K562 (cell line): Measurements from ENCODE around the gene GLTP. TPM values are rescaled to one million over a fixed set of nuclear protein-coding genes. Genes with fewer than 3 reads are reported as not detected.
A peak's percentile ranks its signal among the peaks of the same experiment; 100 is the strongest.

ENCODE experiments used
- ATAC-seq: fragments of 200-7000 bp; cut with Tn5 transposase; 3 replicates; pipeline ENCODE4 v1.9.1; 2020; ENCODE audit warnings: moderate library complexity
- BruUV-seq: library from RNA; stranded (reverse); fragments of 400-500 nt; replicated peaks from 2 replicates; lab custom pipeline; 2021; lab: Mats Ljungman, UMichigan
- CTCF ChIA-PET: fragments of 300-600 bp; formaldehyde crosslinking; extraction: SDS; loops from one replicate; lab custom pipeline; 2021; ENCODE audit warnings: low intra/inter-chr PET ratio; lab: Yijun Ruan, JAX
- POLR2A ChIA-PET: fragments of 300-600, 350-650 bp; sonication (Branson Sonifier 250); formaldehyde crosslinking; extraction: SDS; loops from one replicate; lab custom pipeline; 2021; ENCODE audit warnings: antibody characterized with exemption, inconsistent platforms; lab: Yijun Ruan, JAX
- DNase-seq, 4 experiments: peaks; one replicate each; pipeline versions ENCODE4 v3.0.0 to v3.0.0-alpha.2; 2011 to 2018; ENCODE audit warnings: low spot score in 3 of 4, mixed read lengths in 3 of 4; ENCODE audit errors: extremely low read depth in 1 of 4
- FAIRE-seq: peaks from 2 replicates; lab custom pipeline; 2011; peaks lifted over from hg19 to GRCh38; lab: Jason Lieb, UNC
- H2AFZ ChIP-seq: 2 replicates; pipeline ENCODE4 v1.6.0; 2011; ENCODE audit warnings: low read depth, low read length, control low read depth, inconsistent platforms
- H3K27ac ChIP-seq: fragments of 200-600 bp; 3 replicates; pipeline ENCODE4 v1.8.0; 2011; ENCODE audit warnings: low read depth, mild to moderate bottlenecking, control low read depth, inconsistent platforms, low read length, moderate library complexity, mixed read lengths; ENCODE audit errors: extremely low read depth
- H3K27me3 ChIP-seq, 2 experiments: fragments of 300-600 bp in 1 of 2; 2 replicates in 1 of 2; 3 replicates in 1 of 2; pipeline versions ENCODE4 v1.6.0 to v1.8.0; 2011; ENCODE audit warnings: inconsistent platforms in 2 of 2, low read length in 2 of 2, mild to moderate bottlenecking in 1 of 2, mixed read lengths in 1 of 2, moderate library complexity in 1 of 2; ENCODE audit not compliant: control insufficient read depth in 2 of 2, insufficient read depth in 2 of 2
- H3K36me3 ChIP-seq: fragments of 300-600 bp; 3 replicates; pipeline ENCODE4 v1.8.0; 2011; ENCODE audit warnings: mild to moderate bottlenecking, low read length, inconsistent platforms; ENCODE audit not compliant: control insufficient read depth, insufficient read depth
- H3K4me1 ChIP-seq, 2 experiments: fragments of 200-600 bp in 1 of 2; replicated peaks in 1 of 2; 2 replicates in 1 of 2; 3 replicates in 1 of 2; pipeline versions ENCODE4 v1.5.1 to v1.8.0; 2011; ENCODE audit warnings: inconsistent platforms in 2 of 2, low read length in 2 of 2, mild to moderate bottlenecking in 1 of 2, mixed read lengths in 1 of 2, moderate library complexity in 1 of 2; ENCODE audit not compliant: control insufficient read depth in 2 of 2, insufficient read depth in 2 of 2
- H3K4me2 ChIP-seq: 2 replicates; pipeline ENCODE4 v1.6.1; 2011; ENCODE audit warnings: low read length, control low read depth, inconsistent platforms, mixed read lengths; ENCODE audit not compliant: insufficient read depth
- H3K4me3 ChIP-seq: fragments of 200-600 bp; sonication (generic), shearing (Covaris generic); 2 replicates; pipeline ENCODE4 v1.5.1; 2016; ENCODE audit warnings: control low read depth, inconsistent platforms
- H3K79me2 ChIP-seq: fragments of 200-600 bp; 3 replicates; pipeline ENCODE4 v1.8.0; 2011; ENCODE audit warnings: low read length, inconsistent platforms; ENCODE audit not compliant: control insufficient read depth, insufficient read depth
- H3K9ac ChIP-seq, 2 experiments: 2 replicates each; pipeline versions ENCODE4 v1.6.0 to v1.6.1; 2011; ENCODE audit warnings: low read depth in 2 of 2, low read length in 2 of 2, control low read depth in 1 of 2, inconsistent platforms in 1 of 2, mild to moderate bottlenecking in 1 of 2, mixed read lengths in 1 of 2; ENCODE audit not compliant: insufficient read depth in 1 of 2
- H3K9me1 ChIP-seq: one replicate; pipeline ENCODE4 v1.6.0; 2011; ENCODE audit warnings: inconsistent platforms, mild to moderate bottlenecking, low read length, moderate library complexity; ENCODE audit not compliant: control insufficient read depth, insufficient read depth
- H3K9me3 ChIP-seq: replicated peaks from 2 replicates; pipeline ENCODE4 v1.5.1; 2011; ENCODE audit warnings: low read depth, low read length, inconsistent platforms; ENCODE audit not compliant: control insufficient read depth, insufficient read depth
- H4K20me1 ChIP-seq: replicated peaks from 2 replicates; pipeline ENCODE4 v1.6.1; 2011; ENCODE audit warnings: low read length, inconsistent platforms, mixed read lengths; ENCODE audit not compliant: control insufficient read depth, insufficient read depth
- CHAMP1 ChIP-seq: fragments of 450-650 bp; IDR thresholded peaks from 2 replicates; pipeline ENCODE4 v1.6.1; 2016; ENCODE audit warnings: mild to moderate bottlenecking
- ESRRA ChIP-seq: fragments of 450-650 bp; IDR thresholded peaks from 2 replicates; pipeline ENCODE4 v1.6.1; 2014; ENCODE audit warnings: low read depth, mild to moderate bottlenecking, moderate library complexity, borderline replicate concordance
- KAT8 ChIP-seq: fragments of 450-650 bp; IDR thresholded peaks from 2 replicates; pipeline ENCODE4 v1.6.1; 2016; ENCODE audit warnings: low read depth, mild to moderate bottlenecking
- MYBL2 ChIP-seq, 2 experiments: fragments of 450-650 bp in 1 of 2; sonication (generic) in 1 of 2; formaldehyde crosslinking in 1 of 2; IDR thresholded peaks; 2 replicates each; pipeline versions ENCODE4 v1.6.1 to v1.8.1; 2017 to 2022; ENCODE audit warnings: borderline replicate concordance in 1 of 2, inconsistent platforms in 1 of 2, low read depth in 1 of 2, mild to moderate bottlenecking in 1 of 2, missing genetic modification reagents in 1 of 2, moderate library complexity in 1 of 2
- NR3C1 ChIP-seq: sonication (generic); formaldehyde crosslinking; IDR thresholded peaks from 2 replicates; pipeline ENCODE4 v1.8.1; 2022; ENCODE audit warnings: missing genetic modification reagents
- SP1 ChIP-seq: sonication (generic); formaldehyde crosslinking; IDR thresholded peaks from 2 replicates; pipeline ENCODE4 v1.8.1; 2022; ENCODE audit warnings: mild to moderate bottlenecking, missing genetic modification reagents
- ZNF224 ChIP-seq: sonication (generic); formaldehyde crosslinking; IDR thresholded peaks from 2 replicates; pipeline ENCODE4 v1.8.0; 2022; ENCODE audit warnings: mild to moderate bottlenecking, missing genetic modification reagents
- ZNF717 ChIP-seq: fragments of 250-450 bp; sonication (Bioruptor Pico); IDR thresholded peaks from 2 replicates; pipeline ENCODE4 v1.5.0; 2021
- ZSCAN29 ChIP-seq: fragments of 450-650 bp; IDR thresholded peaks from 2 replicates; pipeline ENCODE4 v1.6.1; 2017
- WGBS: fragments of 100-300 bp; shearing (Covaris generic); methylation state at CpG from one replicate; pipeline ENCODE4 v1.1.6; 2016; ENCODE audit warnings: low coverage, mixed read lengths; ENCODE audit not compliant: insufficient coverage; ENCODE audit errors: missing lambda C conversion rate; 5-methylcytosine and 5-hydroxymethylcytosine counted together
- in situ Hi-C: fragments of 300-500 bp; cut with MboI; formaldehyde crosslinking; loops from 4 replicates; pipeline ENCODE4 v1.15.0; 2018; ENCODE audit warnings: inconsistent platforms, mixed read lengths
- intact Hi-C: fragments of 100-400 bp; cut with micrococcal nuclease; formaldehyde crosslinking; loops from 2 replicates; pipeline ENCODE4 v1.14.2; 2022
- polyA plus RNA-seq, 8 experiments: library from polyadenylated mRNA; depleted of rRNA in 4 of 8; stranded (reverse) in 5 of 8; unstranded in 3 of 8; fragments of >200 nt; fragmentation: Nextera tagmentation in 2 of 8; fragmentation: Illumina TruSeq in 1 of 8; extraction: Ambion mirVana in 2 of 8; extraction: Trizol in 1 of 8; gene quantifications; 2 replicates each; pipeline versions ENCODE4 v1.2.1 to v1.2.3, GENCODE V29; 2011 to 2014; ENCODE audit warnings: inconsistent platforms in 1 of 8, missing spikeins in 1 of 8
- total RNA-seq, 7 experiments: library from RNA; depleted of rRNA in 6 of 7; stranded (reverse); fragments of >200 nt in 6 of 7; fragmentation: Illumina TruSeq in 2 of 7; extraction: Trizol in 2 of 7; gene quantifications; 2 replicates each; pipeline versions ENCODE4 v1.2.1 to v1.2.3, GENCODE V29; 2011 to 2021; ENCODE audit warnings: low replicate concordance in 1 of 7
- TF ChIP-seq, protein P1 (sequence below), 2 experiments: fragments of 450-650 bp; IDR thresholded peaks; 2 replicates each; pipeline ENCODE4 v1.6.1; 2016; ENCODE audit warnings: mild to moderate bottlenecking in 2 of 2, borderline replicate concordance in 1 of 2, low read depth in 1 of 2, moderate library complexity in 1 of 2

GLTP gene
- total and polyA plus RNA-seq, 9 of the 15 experiments (the other 6 are each of a cell fraction or from before 2014, with no cell fraction given): 4.4 to 8.3 (median 6.1) TPM

- H3K27me3 ChIP-seq: peaks cover 0 to 14% of the 10 kb centered on the region in 2 experiments; a peak in 2 of 5 replicates
- 75% methylated on average over 6 of the region's 6 CpGs for WGBS
- H3K4me2 ChIP-seq: no peak overlapping the region
- H3K9me1 ChIP-seq: no peaks in the 10 kb centered on the region
- no peak for FAIRE-seq
- POLR2A ChIA-PET: interaction anchor here (1.3 kb wide), 1 partner anchor 15 kb away, joined by 3 read pairs; no protein-coding TSS in a partner anchor
- H3K9ac ChIP-seq: no peak overlapping the region
- intact Hi-C loops (loop anchor here (5.0 kb wide), 1 partner anchor 365 kb away; no protein-coding TSS in a partner anchor), in situ Hi-C loops (no loop called here)
- no peak for ATAC-seq
- BruUV-seq: no TSS peak
- DNase-seq: no peak
- H4K20me1 ChIP-seq: no peaks in the 10 kb centered on the region
- H3K4me1 ChIP-seq: peaks cover 0 to 8% of the 10 kb centered on the region in 2 experiments; a peak in 3 of 5 replicates
- CTCF ChIA-PET: no interaction called here
- H2AFZ ChIP-seq: no peak overlapping the region
- no peaks in the 10 kb centered on the region for H3K9me3 ChIP-seq
- no peak overlapping the region for H3K27ac ChIP-seq
- H3K36me3 ChIP-seq: no peaks in the 10 kb centered on the region
- H3K4me3 ChIP-seq: no peak overlapping the region
- no peaks in the 10 kb centered on the region for H3K79me2 ChIP-seq
- TF ChIP-seq NR3C1 (CRISPR knock-in tag) (no peak), SP1 (CRISPR knock-in tag) (no peak), ZSCAN29 (no peak), CHAMP1 (no peak), KAT8 (no peak), ZNF717 (CRISPR knock-in tag) (no peak), ZNF224 (CRISPR knock-in tag) (no peak), MYBL2 (IDR thresholded peaks at IDR 0.05; ENCODE audit: low read depth) (no peak), MYBL2 (CRISPR knock-in tag; IDR thresholded peaks at IDR 0.05; ENCODE audit: borderline replicate concordance) (no peak), ESRRA (peak; percentile 54; the same call in 1 of the 2 replicates)
- TF ChIP-seq, protein P1, sequence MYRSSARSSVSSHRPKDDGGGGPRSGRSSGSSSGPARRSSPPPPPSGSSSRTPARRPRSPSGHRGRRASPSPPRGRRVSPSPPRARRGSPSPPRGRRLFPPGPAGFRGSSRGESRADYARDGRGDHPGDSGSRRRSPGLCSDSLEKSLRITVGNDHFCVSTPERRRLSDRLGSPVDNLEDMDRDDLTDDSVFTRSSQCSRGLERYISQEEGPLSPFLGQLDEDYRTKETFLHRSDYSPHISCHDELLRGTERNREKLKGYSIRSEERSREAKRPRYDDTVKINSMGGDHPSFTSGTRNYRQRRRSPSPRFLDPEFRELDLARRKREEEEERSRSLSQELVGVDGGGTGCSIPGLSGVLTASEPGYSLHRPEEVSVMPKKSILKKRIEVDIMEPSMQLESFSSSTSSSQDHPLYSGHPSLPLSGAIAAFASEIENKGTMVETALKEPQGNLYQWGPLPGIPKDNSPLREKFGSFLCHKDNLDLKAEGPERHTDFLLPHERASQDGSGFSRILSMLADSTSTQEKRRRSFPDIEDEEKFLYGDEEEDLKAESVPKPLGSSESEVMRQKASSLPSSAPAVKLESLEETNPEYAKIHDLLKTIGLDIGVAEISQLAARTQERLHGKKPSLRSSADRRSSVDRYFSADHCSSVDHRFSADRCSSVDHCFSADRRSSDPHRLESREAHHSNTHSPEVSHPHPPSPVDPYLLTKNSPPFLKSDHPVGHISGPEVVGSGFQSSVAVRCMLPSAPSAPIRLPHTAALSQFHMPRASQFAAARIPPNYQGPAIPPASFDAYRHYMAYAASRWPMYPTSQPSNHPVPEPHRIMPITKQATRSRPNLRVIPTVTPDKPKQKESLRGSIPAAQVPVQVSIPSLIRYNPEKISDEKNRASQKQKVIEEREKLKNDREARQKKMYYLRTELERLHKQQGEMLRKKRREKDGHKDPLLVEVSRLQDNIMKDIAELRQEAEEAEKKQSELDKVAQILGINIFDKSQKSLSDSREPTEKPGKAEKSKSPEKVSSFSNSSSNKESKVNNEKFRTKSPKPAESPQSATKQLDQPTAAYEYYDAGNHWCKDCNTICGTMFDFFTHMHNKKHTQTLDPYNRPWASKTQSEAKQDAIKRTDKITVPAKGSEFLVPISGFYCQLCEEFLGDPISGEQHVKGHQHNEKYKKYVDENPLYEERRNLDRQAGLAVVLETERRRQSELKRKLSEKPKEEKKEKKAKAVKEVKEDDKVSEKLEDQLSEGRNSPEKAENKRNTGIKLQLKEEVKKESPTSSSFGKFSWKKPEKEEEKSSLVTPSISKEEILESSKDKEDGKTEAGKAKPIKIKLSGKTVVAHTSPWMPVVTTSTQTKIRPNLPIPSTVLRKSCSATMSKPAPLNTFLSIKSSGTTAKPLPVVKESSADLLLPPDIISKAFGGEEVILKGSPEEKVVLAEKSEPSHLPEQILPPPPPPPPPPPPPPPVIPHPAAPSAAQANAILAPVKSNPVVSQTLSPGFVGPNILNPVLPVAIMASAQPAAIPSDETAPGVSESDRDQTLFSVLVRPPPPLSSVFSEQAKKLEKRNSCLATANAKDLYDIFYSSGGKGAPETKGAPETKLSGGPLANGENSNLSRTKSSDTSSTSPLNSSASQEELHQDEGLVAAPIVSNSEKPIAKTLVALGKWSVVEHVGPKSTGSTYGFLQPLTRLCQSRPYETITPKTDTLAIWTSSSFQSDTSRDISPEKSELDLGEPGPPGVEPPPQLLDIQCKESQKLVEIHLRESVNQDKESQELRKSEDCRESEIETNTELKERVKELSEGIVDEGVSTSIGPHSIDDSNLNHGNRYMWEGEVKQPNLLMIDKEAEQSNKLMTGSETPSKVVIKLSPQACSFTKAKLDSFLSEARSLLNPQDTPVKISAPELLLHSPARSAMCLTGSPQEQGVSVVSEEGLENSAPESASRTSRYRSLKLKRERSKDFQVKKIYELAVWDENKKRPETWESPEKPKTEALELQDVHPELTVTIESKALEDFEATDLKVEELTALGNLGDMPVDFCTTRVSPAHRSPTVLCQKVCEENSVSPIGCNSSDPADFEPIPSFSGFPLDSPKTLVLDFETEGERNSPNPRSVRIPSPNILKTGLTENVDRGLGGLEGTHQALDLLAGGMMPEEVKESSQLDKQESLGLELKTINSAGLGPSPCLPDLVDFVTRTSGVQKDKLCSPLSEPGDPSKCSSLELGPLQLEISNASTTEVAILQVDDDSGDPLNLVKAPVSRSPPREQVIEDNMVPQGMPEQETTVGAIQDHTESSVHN (IDR thresholded peaks at IDR 0.05; ENCODE audit: borderline replicate concordance in 1 of 2, low read depth in 1 of 2): no peak
Observed at GRCh38 chr12:109857715-109858114, 22.6 kb downstream of the GLTP start.
